Activated CD4-positive, alpha-beta T cell treated with anti-CD3 and anti-CD28 coated beads for 36 hours (primary cell): ENCODE data around the gene EGLN1. TPM values are rescaled to one million over a fixed set of nuclear protein-coding genes. Genes with fewer than 3 reads are reported as not detected.
A peak's percentile ranks its signal among the peaks of the same experiment; 100 is the strongest.
"Not testable (repeated sequence)": the region's sequence is repeated elsewhere in the genome, so short reads cannot be mapped to it uniquely, and the experiment has no call there.

Experiments
- ATAC-seq: fragments of 200-7000 bp; cut with Tn5 transposase; one replicate; pipeline ENCODE4 v1.10.0; 2021; ENCODE audit warnings: mild to moderate bottlenecking, moderate library complexity
- CTCF ChIA-PET: fragments of 350-600 bp; sonication (Branson Sonifier 250); formaldehyde crosslinking; loops from one replicate; lab custom pipeline; 2021; ENCODE audit warnings: antibody characterized with exemption; lab: Charles Lee
- POLR2A ChIA-PET: fragments of 350-600 bp; sonication (Branson Sonifier 250); formaldehyde crosslinking; loops from one replicate; lab custom pipeline; 2021; ENCODE audit warnings: antibody characterized with exemption, inconsistent platforms; lab: Charles Lee
- DNase-seq: peaks from one replicate; pipeline ENCODE4 v3.0.0-alpha.2; 2020
- H3K27ac Mint-ChIP-seq: one replicate; pipeline ENCODE4 v1.8.0; 2021; ENCODE audit warnings: mixed read lengths
- H3K27me3 Mint-ChIP-seq: one replicate; pipeline ENCODE4 v1.8.0; 2021; ENCODE audit warnings: mixed read lengths
- H3K36me3 Mint-ChIP-seq: one replicate; pipeline ENCODE4 v1.8.0; 2021; ENCODE audit warnings: low read depth, mixed read lengths
- H3K4me1 Mint-ChIP-seq: one replicate; pipeline ENCODE4 v1.8.0; 2021; ENCODE audit warnings: mixed read lengths
- H3K4me3 Mint-ChIP-seq: one replicate; pipeline ENCODE4 v1.8.0; 2021; ENCODE audit warnings: mild to moderate bottlenecking, moderate library complexity, mixed read lengths
- H3K9me3 Mint-ChIP-seq: one replicate; pipeline ENCODE4 v1.8.0; 2021; ENCODE audit warnings: low read depth, mixed read lengths
- intact Hi-C, 2 experiments: fragments of 100-400 bp; cut with DNase I in 1 of 2; cut with micrococcal nuclease in 1 of 2; formaldehyde crosslinking; loops; one replicate each; pipeline versions ENCODE4 v1.14.2 to v1.15.1; 2022 to 2024; cut with DNase I, micrococcal nuclease
- total RNA-seq, 2 experiments: library from RNA; stranded (reverse); gene quantifications; one replicate each; pipeline ENCODE4 v1.2.3, GENCODE V29; 2021

Gene EGLN1
- total RNA-seq, 2 experiments from 2014 or later = 31.5 to 43.7 TPM

GRCh38 chr1:231444059-231444458 lies 22.0 kb upstream of the EGLN1 start:
- no peak overlapping the region for H3K27ac Mint-ChIP-seq
- intact Hi-C loops = no loop called here
- no peak overlapping the region for H3K4me3 Mint-ChIP-seq
- no peaks in the 10 kb centered on the region for H3K36me3 Mint-ChIP-seq
- POLR2A ChIA-PET = no interaction called here
- ATAC-seq (no peak), DNase-seq (no peak)
- CTCF ChIA-PET = no interaction called here
- H3K27me3 Mint-ChIP-seq = peaks cover 42% of the 10 kb centered on the region
- H3K9me3 Mint-ChIP-seq = peaks cover 6% of the 10 kb centered on the region
- H3K4me1 Mint-ChIP-seq = no peaks in the 10 kb centered on the region

- peaks cover 6% of the 10 kb centered on the region for H3K9me3 Mint-ChIP-seq
- no peak for ATAC-seq
Measured at GRCh38 chr1:231443363-231443762, 21.3 kb upstream of the EGLN1 start.

DNA sequence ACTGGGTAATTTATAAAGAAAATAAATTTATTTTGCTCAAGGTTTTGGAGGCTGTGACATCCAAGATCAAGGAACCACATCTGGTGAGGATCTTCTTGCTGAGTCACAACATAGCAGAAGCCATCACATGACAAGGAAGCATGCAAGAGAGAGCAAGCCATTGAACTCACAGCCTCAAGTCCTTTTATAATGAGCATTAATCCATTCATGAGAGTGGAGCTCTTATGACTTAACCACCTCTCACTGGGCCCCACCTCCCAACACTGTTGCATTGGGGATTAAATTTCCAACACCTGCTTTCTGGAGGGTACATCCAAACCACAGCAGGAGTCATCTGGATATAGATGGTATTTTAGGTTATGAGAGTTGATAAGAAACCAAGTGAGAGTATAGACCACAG lies 20.6 kb upstream of the EGLN1 start:
- ATAC-seq (no peak), DNase-seq (no peak)
- H3K9me3 Mint-ChIP-seq = peaks cover 6% of the 10 kb centered on the region
- intact Hi-C loops = no loop called here
- CTCF ChIA-PET = interaction anchor here (0.7 kb wide), 1 partner anchor 271 kb away, joined by 3 read pairs; no protein-coding TSS in a partner anchor
- H3K4me1 Mint-ChIP-seq = no peaks in the 10 kb centered on the region
- POLR2A ChIA-PET = no interaction called here
- no peaks in the 10 kb centered on the region for H3K36me3 Mint-ChIP-seq
- H3K27me3 Mint-ChIP-seq = peaks cover 40% of the 10 kb centered on the region
- no peak overlapping the region for H3K27ac Mint-ChIP-seq
- H3K4me3 Mint-ChIP-seq = no peak overlapping the region

More at GRCh38 chr1:231443363-231443762, 21.3 kb upstream of the EGLN1 start:
- H3K4me3 Mint-ChIP-seq = no peak overlapping the region
- intact Hi-C loops = no loop called here
- no peaks in the 10 kb centered on the region for H3K36me3 Mint-ChIP-seq
- H3K4me1 Mint-ChIP-seq = no peaks in the 10 kb centered on the region
- ChIA-PET CTCF (interaction anchor here (0.7 kb wide), 1 partner anchor 271 kb away, joined by 3 read pairs; no protein-coding TSS in a partner anchor), POLR2A (no interaction called here)
- H3K27me3 Mint-ChIP-seq = peaks cover 40% of the 10 kb centered on the region
- DNase-seq = no peak
- H3K27ac Mint-ChIP-seq = no peak overlapping the region

GRCh38 chr1:231432996-231433395 lies 10.9 kb upstream of the EGLN1 start:
- Mint-ChIP-seq H3K27ac (no peak overlapping the region), H3K4me3 (no peak overlapping the region), H3K4me1 (no peaks in the 10 kb centered on the region), H3K36me3 (no peaks in the 10 kb centered on the region), H3K9me3 (no peaks in the 10 kb centered on the region), H3K27me3 (peaks cover 16% of the 10 kb centered on the region)
- CTCF ChIA-PET = interaction anchor here (0.6 to 1.9 kb wide), 2 partner anchors 76 to 959 kb away, joined by 3 to 6 read pairs; no protein-coding TSS in a partner anchor
- POLR2A ChIA-PET = no interaction called here
- DNase-seq (no peak), ATAC-seq (no peak)
- intact Hi-C loops = no loop called here

GRCh38 chr1:231431665-231432415 lies 9.8 kb upstream of the EGLN1 start:
- POLR2A ChIA-PET = no interaction called here
- no peak for ATAC-seq

GRCh38 chr1:231430678-231431352 lies 8.7 kb upstream of the EGLN1 start:
- H3K27ac Mint-ChIP-seq, H3K36me3 Mint-ChIP-seq, H3K9me3 Mint-ChIP-seq, H3K4me3 Mint-ChIP-seq, POLR2A ChIA-PET, DNase-seq, intact Hi-C loops, ATAC-seq, H3K4me1 Mint-ChIP-seq: not testable (repeated sequence)
- CTCF ChIA-PET = interaction anchor here (1.8 kb wide), 1 partner anchor 11 kb away, joined by 4 read pairs; no protein-coding TSS in a partner anchor
- peaks cover 14% of the 10 kb centered on the region for H3K27me3 Mint-ChIP-seq

More at GRCh38 chr1:231431665-231432415, 9.8 kb upstream of the EGLN1 start:
- Mint-ChIP-seq H3K27me3 (peaks cover 16% of the 10 kb centered on the region), H3K4me1 (no peaks in the 10 kb centered on the region), H3K27ac (no peak overlapping the region), H3K4me3 (no peak overlapping the region), H3K36me3 (no peaks in the 10 kb centered on the region), H3K9me3 (no peaks in the 10 kb centered on the region)
- DNase-seq = no peak
- CTCF ChIA-PET = no interaction called here
- intact Hi-C loops = no loop called here

DNA sequence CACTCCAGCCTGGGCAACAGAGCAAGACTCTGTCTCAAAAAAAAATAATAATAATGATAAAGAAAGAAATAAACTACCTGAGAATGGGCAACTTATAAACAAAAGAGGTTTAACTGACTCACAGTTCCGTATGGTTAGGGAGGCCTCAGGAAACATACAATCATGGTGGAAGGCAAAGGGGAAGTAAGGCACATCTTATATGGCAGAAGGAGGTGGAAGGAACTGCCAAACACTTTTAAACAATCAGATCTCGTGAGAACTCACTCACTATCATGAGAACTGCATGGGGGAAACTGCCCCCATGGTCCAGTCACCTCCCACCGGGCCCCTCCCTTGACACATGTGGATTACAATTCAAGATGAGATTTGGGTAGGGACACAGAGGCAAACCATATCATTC lies 6.3 kb upstream of the EGLN1 start:
- ATAC-seq (no peak), DNase-seq (no peak)
- H3K4me3 Mint-ChIP-seq = no peak overlapping the region
- no peaks in the 10 kb centered on the region for H3K9me3 Mint-ChIP-seq
- intact Hi-C loops = loop anchor here in 1 of 2 experiments (10.0 kb wide), 1 partner anchor 784 kb away; the partner anchor contains the start of gene COG2
- H3K36me3 Mint-ChIP-seq = no peaks in the 10 kb centered on the region
- CTCF ChIA-PET = no interaction called here
- H3K27me3 Mint-ChIP-seq = peaks cover 10% of the 10 kb centered on the region
- H3K4me1 Mint-ChIP-seq = peaks cover 3% of the 10 kb centered on the region
- no peak overlapping the region for H3K27ac Mint-ChIP-seq
- POLR2A ChIA-PET = no interaction called here

DNA sequence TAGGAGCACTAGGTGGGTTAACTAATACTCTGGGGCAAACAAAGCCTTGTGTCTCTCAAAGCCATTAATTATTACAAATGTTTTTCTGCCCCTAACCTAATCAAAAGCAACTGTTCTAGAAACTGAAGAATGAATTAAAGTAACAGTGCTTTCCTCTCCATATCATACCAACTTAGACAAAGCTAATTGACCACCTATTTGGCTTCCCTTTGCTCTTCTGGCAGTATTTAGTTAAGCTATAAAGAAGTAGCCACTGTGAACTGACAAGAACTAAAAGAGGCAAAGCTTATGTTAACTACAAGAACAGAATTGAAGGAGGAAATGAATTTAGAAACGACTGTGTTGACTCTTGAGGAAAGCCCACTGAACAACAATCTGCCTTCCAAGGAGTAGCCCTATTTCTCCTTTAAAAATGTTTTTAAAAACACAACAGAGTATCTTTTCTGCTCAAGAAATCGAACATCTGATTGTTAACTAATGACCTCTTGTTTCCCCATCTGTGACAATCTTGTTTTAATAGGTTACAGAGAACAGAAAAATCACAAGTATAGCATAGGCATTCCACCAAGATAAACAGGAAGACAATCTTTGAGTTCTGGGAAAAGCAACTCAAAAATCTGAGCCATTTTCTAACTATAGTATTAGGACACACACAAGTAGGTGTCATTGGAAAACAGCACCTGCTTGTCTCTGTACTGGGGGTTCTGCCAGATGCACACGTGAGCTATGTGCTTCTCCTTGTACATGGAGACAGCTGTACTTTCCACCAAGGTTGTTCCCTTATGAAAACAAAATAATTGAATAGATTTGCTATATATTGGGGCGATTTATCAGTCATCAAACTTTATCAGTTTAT lies 3.1 kb upstream of the EGLN1 start:
- no peaks in the 10 kb centered on the region for H3K9me3 Mint-ChIP-seq
- ChIA-PET POLR2A (no interaction called here), CTCF (interaction anchor here (0.6 to 1.8 kb wide), 4 partner anchors 55 to 165 kb away, joined by 3 to 7 read pairs (median 3); no protein-coding TSS in a partner anchor)
- intact Hi-C loops = loop anchor here (5.0 to 10.0 kb wide), 6 partner anchors 37 to 780 kb away; partner anchors contain the start of genes ARV1 (in 1 of the 2), COG2 (in 1 of the 2), EXOC8 (in 1 of the 2) and SPRTN (in 1 of the 2)
- no peak for ATAC-seq
- H3K27ac Mint-ChIP-seq = no peak overlapping the region
- H3K4me3 Mint-ChIP-seq = no peak overlapping the region
- no peak for DNase-seq
- peaks cover 3% of the 10 kb centered on the region for H3K27me3 Mint-ChIP-seq
- peaks cover 10% of the 10 kb centered on the region for H3K36me3 Mint-ChIP-seq
- peaks cover 8% of the 10 kb centered on the region for H3K4me1 Mint-ChIP-seq

DNA sequence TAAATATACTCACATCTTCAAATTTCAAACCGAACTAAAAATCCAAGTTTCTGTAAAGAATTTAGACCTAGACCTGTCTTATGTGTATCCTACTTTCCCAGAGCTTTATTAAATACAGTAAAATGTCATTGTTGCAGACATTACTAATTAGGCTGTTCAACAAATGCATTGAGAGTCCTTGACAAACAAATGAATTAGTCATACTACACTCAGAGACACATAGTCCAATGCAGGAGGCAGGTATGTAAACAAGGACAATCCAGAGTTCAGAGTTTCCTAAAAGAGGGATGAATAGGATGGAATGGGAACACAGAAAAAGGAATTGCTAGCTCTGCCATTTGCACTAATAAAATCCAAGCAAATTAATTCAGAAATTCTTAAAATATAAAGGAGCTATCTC lies 1.6 kb upstream of the EGLN1 start:
- intact Hi-C loops = loop anchor here (2.0 to 10.0 kb wide), 9 partner anchors 37 to 779 kb away; partner anchors contain the start of genes ARV1 (in 1 of the 2), C1orf198 (in 1 of the 2), COG2 (in 1 of the 2) and EXOC8 (in 1 of the 2)
- no peaks in the 10 kb centered on the region for H3K9me3 Mint-ChIP-seq
- H3K4me3 Mint-ChIP-seq = no peak overlapping the region
- H3K36me3 Mint-ChIP-seq = peaks cover 21% of the 10 kb centered on the region
- no peaks in the 10 kb centered on the region for H3K27me3 Mint-ChIP-seq
- no peak for DNase-seq
- ATAC-seq = no peak
- no peak overlapping the region for H3K27ac Mint-ChIP-seq
- POLR2A ChIA-PET = no interaction called here
- peaks cover 17% of the 10 kb centered on the region for H3K4me1 Mint-ChIP-seq
- CTCF ChIA-PET = interaction anchor here (1.8 kb wide), 1 partner anchor 66 kb away, joined by 7 read pairs; no protein-coding TSS in a partner anchor

DNA sequence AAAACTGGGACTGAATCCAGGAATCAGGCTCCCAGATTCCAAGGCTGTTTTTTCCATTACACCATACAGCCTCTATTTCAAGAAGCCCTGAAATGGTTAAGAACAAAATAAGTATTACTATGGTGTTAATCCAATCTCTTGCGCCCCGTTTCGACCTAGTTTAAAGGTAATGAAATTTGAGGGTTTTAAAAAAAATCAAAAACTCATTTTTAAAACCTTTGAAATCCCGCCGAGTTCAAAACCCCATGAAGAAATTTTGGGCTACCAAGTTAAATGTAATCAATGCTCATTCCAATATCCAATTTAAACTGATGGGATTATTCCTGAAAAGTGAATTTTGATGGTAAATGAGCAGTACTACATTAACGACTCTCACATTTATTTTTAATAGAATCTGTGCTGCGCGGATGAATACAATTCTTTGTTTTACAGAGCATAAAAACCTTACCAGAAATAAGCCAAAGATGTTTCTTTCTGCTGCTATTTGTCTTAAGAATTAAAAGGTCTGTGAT lies 767 bp upstream of the EGLN1 start:
- intact Hi-C loops = loop anchor here (1.0 to 10.0 kb wide), 14 partner anchors 38 to 778 kb away; partner anchors contain the start of genes SPRTN (in 2 of the 2), TSNAX (in 2 of the 2), ARV1 (in 1 of the 2) and C1orf198 (in 1 of the 2)
- H3K27me3 Mint-ChIP-seq = no peaks in the 10 kb centered on the region
- H3K9me3 Mint-ChIP-seq = no peaks in the 10 kb centered on the region
- peak overlapping the region; percentile 88 for H3K27ac Mint-ChIP-seq
- peak overlapping the region; percentile 72 for H3K4me3 Mint-ChIP-seq
- POLR2A ChIA-PET = no interaction called here
- ATAC-seq (no peak), DNase-seq (no peak)
- CTCF ChIA-PET = no interaction called here
- peaks cover 24% of the 10 kb centered on the region for H3K4me1 Mint-ChIP-seq
- H3K36me3 Mint-ChIP-seq = peaks cover 29% of the 10 kb centered on the region
